ENCODE measurements around the gene NCR3LG1.

GRCh38 chr11:17383461-17383860 lies 31.9 kb downstream of the NCR3LG1 start:
- no peak for TF ChIP-seq TAF1 (IDR thresholded peaks at IDR 0.05; ENCODE audit: low read depth, low read length)
- no peak for TF ChIP-seq POLR2AphosphoS5 (IDR thresholded peaks at IDR 0.05; ENCODE audit: low read depth, low read length)
- no peak for TF ChIP-seq POLR2A (IDR thresholded peaks at IDR 0.05; ENCODE audit: low read depth, low read length)
- no peak for TF ChIP-seq SPI1 (IDR thresholded peaks at IDR 0.05; ENCODE audit: low read depth, low read length)
- no peak for TF ChIP-seq PAX5 (IDR thresholded peaks at IDR 0.05; ENCODE audit: insufficient read depth, low read length, severe bottlenecking)

All from GM12891 (cell line).